ENCODE data around the gene REX1BD.
A peak's percentile ranks its signal among the peaks of the same experiment; 100 is the strongest.

Gene REX1BD

GRCh38 chr19:18610556-18611326 lies 22.1 kb downstream of the REX1BD start:
- in situ Hi-C loops (cut with HindIII; ENCODE audit: low pct_ligation_motif_present, low pct_unique_long_range_greater_than_20kb, low sequenced_read_pairs) = no loop called here
- no peak for DNase-seq

- DNase-seq = no peak
- in situ Hi-C loops (cut with HindIII; ENCODE audit: low pct_ligation_motif_present, low pct_unique_long_range_greater_than_20kb, low sequenced_read_pairs) = no loop called here
Measured at GRCh38 chr19:18611327-18612050, 22.9 kb downstream of the REX1BD start.

GRCh38 chr19:18612051-18612771 lies 23.6 kb downstream of the REX1BD start:
- in situ Hi-C loops (cut with HindIII; ENCODE audit: low pct_ligation_motif_present, low pct_unique_long_range_greater_than_20kb, low sequenced_read_pairs) = no loop called here
- no peak for DNase-seq

GRCh38 chr19:18612772-18613588 lies 24.4 kb downstream of the REX1BD start, which contains the start of gene TMEM59L:
Gene TMEM59L (plus strand): TSS chr19:18612870. CDS start chr19:18612959, 89 bp downstream.
- in situ Hi-C loops (cut with HindIII; ENCODE audit: low pct_ligation_motif_present, low pct_unique_long_range_greater_than_20kb, low sequenced_read_pairs) = no loop called here
- no peak for DNase-seq

GRCh38 chr19:18613589-18614234 lies 25.1 kb downstream of the REX1BD start:
- in situ Hi-C loops (cut with HindIII; ENCODE audit: low pct_ligation_motif_present, low pct_unique_long_range_greater_than_20kb, low sequenced_read_pairs) = no loop called here
- no peak for DNase-seq

GRCh38 chr19:18616023-18616422 lies 27.4 kb downstream of the REX1BD start:
- in situ Hi-C loops (cut with HindIII; ENCODE audit: low pct_ligation_motif_present, low pct_unique_long_range_greater_than_20kb, low sequenced_read_pairs) = no loop called here
- no peak for DNase-seq

- in situ Hi-C loops (cut with HindIII; ENCODE audit: low pct_ligation_motif_present, low pct_unique_long_range_greater_than_20kb, low sequenced_read_pairs) = no loop called here
- no peak for DNase-seq
Measured at GRCh38 chr19:18617562-18617961, 29.0 kb downstream of the REX1BD start.

GRCh38 chr19:18618236-18618635 lies 29.6 kb downstream of the REX1BD start:
- in situ Hi-C loops (cut with HindIII; ENCODE audit: low pct_ligation_motif_present, low pct_unique_long_range_greater_than_20kb, low sequenced_read_pairs) = no loop called here
- DNase-seq = no peak

GRCh38 chr19:18620311-18620710 lies 31.7 kb downstream of the REX1BD start:
- DNase-seq = no peak
- in situ Hi-C loops (cut with HindIII; ENCODE audit: low pct_ligation_motif_present, low pct_unique_long_range_greater_than_20kb, low sequenced_read_pairs) = no loop called here

- no peak for DNase-seq
- in situ Hi-C loops (cut with HindIII; ENCODE audit: low pct_ligation_motif_present, low pct_unique_long_range_greater_than_20kb, low sequenced_read_pairs) = no loop called here
Measured at GRCh38 chr19:18620902-18621301, 32.3 kb downstream of the REX1BD start.

GRCh38 chr19:18626906-18627305 lies 38.3 kb downstream of the REX1BD start:
- DNase-seq = no peak
- in situ Hi-C loops (cut with HindIII; ENCODE audit: low pct_ligation_motif_present, low pct_unique_long_range_greater_than_20kb, low sequenced_read_pairs) = no loop called here

GRCh38 chr19:18629166-18630088 lies 40.8 kb downstream of the REX1BD start:
- DNase-seq = no peak
- in situ Hi-C loops (cut with HindIII; ENCODE audit: low pct_ligation_motif_present, low pct_unique_long_range_greater_than_20kb, low sequenced_read_pairs) = no loop called here

GRCh38 chr19:18633321-18633720 lies 44.7 kb downstream of the REX1BD start:
- in situ Hi-C loops (cut with HindIII; ENCODE audit: low pct_ligation_motif_present, low pct_unique_long_range_greater_than_20kb, low sequenced_read_pairs) = no loop called here
- DNase-seq = no peak

- in situ Hi-C loops (cut with HindIII; ENCODE audit: low pct_ligation_motif_present, low pct_unique_long_range_greater_than_20kb, low sequenced_read_pairs) = no loop called here
- no peak for DNase-seq
Measured at GRCh38 chr19:18634612-18635297, 46.2 kb downstream of the REX1BD start.

GRCh38 chr19:18635831-18636182 lies 47.2 kb downstream of the REX1BD start:
- DNase-seq = no peak
- in situ Hi-C loops (cut with HindIII; ENCODE audit: low pct_ligation_motif_present, low pct_unique_long_range_greater_than_20kb, low sequenced_read_pairs) = no loop called here

- peak; percentile 94 for DNase-seq
- in situ Hi-C loops (cut with HindIII; ENCODE audit: low pct_ligation_motif_present, low pct_unique_long_range_greater_than_20kb, low sequenced_read_pairs) = no loop called here
Measured at GRCh38 chr19:18636183-18636968, 47.8 kb downstream of the REX1BD start.

Measured in ACHN (cell line).